Psoas muscle (tissue), 8 donors: ENCODE measurements around the gene SORL1. TPM values are rescaled to one million over a fixed set of nuclear protein-coding genes. Genes with fewer than 3 reads are reported as not detected.

ENCODE experiments used
- ATAC-seq, 4 donors: fragments of 200-7000 bp; cut with Tn5 transposase; one replicate each; pipeline ENCODE4 v1.9.1; 2020; ENCODE audit warnings: moderate library complexity in 3 of 4, mild to moderate bottlenecking in 2 of 4
- DNase-seq, 2 donors: peaks; one replicate each; pipeline ENCODE4 v3.0.0-alpha.2; 2020
- H3K27ac ChIP-seq: fragments of 200-600 bp; one replicate; pipeline ENCODE4 v1.8.0; 2022
- H3K27me3 ChIP-seq, 3 donors: fragments of 200-600 bp in 1 of 3; one replicate each; pipeline versions ENCODE4 v1.6.1 to v1.8.0; 2013 to 2022; ENCODE audit warnings: low read length in 2 of 3, mild to moderate bottlenecking in 2 of 3, moderate library complexity in 1 of 3; ENCODE audit not compliant: insufficient read depth in 3 of 3
- H3K36me3 ChIP-seq, 2 donors: fragments of 200-600 bp in 1 of 2; one replicate each; pipeline versions ENCODE4 v1.6.1 to v1.8.0; 2013 to 2022; ENCODE audit warnings: low read depth in 1 of 2, mild to moderate bottlenecking in 1 of 2, moderate library complexity in 1 of 2; ENCODE audit not compliant: insufficient read depth in 1 of 2
- H3K4me1 ChIP-seq: fragments of 200-600 bp; one replicate; pipeline ENCODE4 v1.8.0; 2022
- H3K4me3 ChIP-seq: fragments of 200-600 bp; one replicate; pipeline ENCODE4 v1.8.0; 2022; ENCODE audit warnings: mild to moderate bottlenecking
- H3K9me3 ChIP-seq: fragments of 200-600 bp; one replicate; pipeline ENCODE4 v1.8.0; 2022
- CTCF ChIP-seq: fragments of 200-600 bp; IDR thresholded peaks from one replicate; pipeline ENCODE4 v1.8.0; 2022; ENCODE audit warnings: antibody characterized with exemption
- WGBS, 3 donors: extraction: QIAGEN DNeasy Blood & Tissue Kit; methylation state at CpG; one replicate each; pipeline versions ENCODE4 v1.1.6 to v1.1.7; 2013; 5-methylcytosine and 5-hydroxymethylcytosine counted together
- intact Hi-C, 2 donors: fragments of 100-400 bp; cut with DNase I; formaldehyde crosslinking; loops; one replicate each; pipeline versions ENCODE4 v1.11.0 to v1.14.2; 2022
- polyA plus RNA-seq, 3 donors: library from polyadenylated mRNA; stranded (reverse); fragments of 200-250 nt; gene quantifications; one replicate each; pipeline ENCODE4 v1.2.3, GENCODE V29; 2013
- total RNA-seq, 4 donors: library from RNA; stranded (reverse); fragmentation: NEBNext Ultra II Directional in 2 of 4; extraction: Animal tissue kit (Norgen Biotek cat#: 25700) in 2 of 4; gene quantifications; one replicate each; pipeline versions ENCODE4 v1.2.1 to v1.2.4, GENCODE V29; 2021 to 2023
- donor health status: healthy with polysubstance abuse.
- donor health status: DM: no; HTN: no; CAD: no; lungs with moderate emphysema.
- donor health status: Bipolar disorder and iron deficiency.
- donor health status: healthy.
- donor health status: DM: yes; HTN: yes; CAD: no.
- donor health status: DM: no; HTN: no; CAD: no.
- donor health status: DM: no; HTN: no; CAD: no.
- donor health status: DM: yes; HTN: yes; CAD: no.

The SORL1 gene
- total and polyA plus RNA-seq, 7 donors, result 0.07 to 3.3 (median 1.5) TPM

GRCh38 chr11:121439337-121439736 lies 12.8 kb upstream of the SORL1 start:
- TF ChIP-seq CTCF, result no peak
- no peaks in the 10 kb centered on the region for H3K27me3 ChIP-seq
- no peak overlapping the region for H3K4me3 ChIP-seq
- ATAC-seq, result no peak
- intact Hi-C loops, result no loop called here
- 48 to 63% (median 50%) methylated on average over 4 of the region's 4 CpGs for WGBS, 3 donors
- no peak for DNase-seq
- H3K36me3 ChIP-seq, result no peaks in the 10 kb centered on the region
- no peak overlapping the region for H3K27ac ChIP-seq
- H3K9me3 ChIP-seq, result no peaks in the 10 kb centered on the region
- no peaks in the 10 kb centered on the region for H3K4me1 ChIP-seq

- no peak for DNase-seq
- TF ChIP-seq CTCF, result no peak
- intact Hi-C loops, result no loop called here
- Histone ChIP-seq H3K36me3 (no peaks in the 10 kb centered on the region), H3K9me3 (no peaks in the 10 kb centered on the region), H3K4me3 (no peak overlapping the region), H3K27ac (no peak overlapping the region), H3K4me1 (no peaks in the 10 kb centered on the region), H3K27me3 (no peaks in the 10 kb centered on the region)
- ATAC-seq, result no peak
Observed at GRCh38 chr11:121439759-121440158, 12.4 kb upstream of the SORL1 start.

- H3K4me3 ChIP-seq, result no peak overlapping the region
- ATAC-seq, result no peak
- H3K27me3 ChIP-seq, result no peaks in the 10 kb centered on the region
- H3K27ac ChIP-seq, result no peak overlapping the region
- WGBS, 3 donors, result 31 to 47% (median 35%) methylated on average over 2 of the region's 2 CpGs
- DNase-seq, result no peak
- H3K4me1 ChIP-seq, result no peaks in the 10 kb centered on the region
- H3K9me3 ChIP-seq, result no peaks in the 10 kb centered on the region
- intact Hi-C loops, result no loop called here
- TF ChIP-seq CTCF, result no peak
- no peaks in the 10 kb centered on the region for H3K36me3 ChIP-seq
Observed at GRCh38 chr11:121441521-121441920, 10.6 kb upstream of the SORL1 start.

- WGBS, 3 donors, result 96 to 98% (median 96%) methylated on average over 4 of the region's 4 CpGs
- no peak for DNase-seq
- Histone ChIP-seq H3K4me1 (no peaks in the 10 kb centered on the region), H3K27me3 (no peaks in the 10 kb centered on the region), H3K9me3 (no peaks in the 10 kb centered on the region), H3K4me3 (no peak overlapping the region), H3K27ac (no peak overlapping the region), H3K36me3 (no peaks in the 10 kb centered on the region)
- intact Hi-C loops, result no loop called here
- ATAC-seq, result no peak
- no peak for TF ChIP-seq CTCF
Observed at GRCh38 chr11:121443688-121444275, 8.3 kb upstream of the SORL1 start.

GRCh38 chr11:121444526-121444925 lies 7.6 kb upstream of the SORL1 start:
- Histone ChIP-seq H3K4me3 (no peak overlapping the region), H3K9me3 (no peaks in the 10 kb centered on the region), H3K36me3 (no peaks in the 10 kb centered on the region), H3K27ac (no peak overlapping the region), H3K4me1 (no peaks in the 10 kb centered on the region), H3K27me3 (no peaks in the 10 kb centered on the region)
- intact Hi-C loops, result no loop called here
- TF ChIP-seq CTCF, result no peak
- 73 to 78% (median 74%) methylated on average over 3 of the region's 3 CpGs for WGBS, 3 donors
- no peak for DNase-seq
- ATAC-seq, result no peak
